Gastrocnemius medialis (tissue), 4 donors: ENCODE measurements around the gene GSG1L.

Source experiments
- POLR2A ChIP-seq, 2 donors: fragments of 450-650 bp; IDR thresholded peaks; one replicate each; pipeline ENCODE4 v1.6.1; 2017; ENCODE audit warnings: antibody characterized with exemption in 2 of 2, mild to moderate bottlenecking in 2 of 2, moderate library complexity in 2 of 2
- TF ChIP-seq, protein P1 (sequence below), 5 experiments: fragments of 450-650 bp in 3 of 5; fragments of 200-600 bp in 2 of 5; sonication (generic) in 2 of 5; IDR thresholded peaks in 4 of 5; conservative IDR thresholded peaks in 1 of 5; 1 replicate in 4 of 5; 2 replicates in 1 of 5; pipeline ENCODE4 v1.5.1; 2016 to 2019; ENCODE audit warnings: antibody characterized with exemption in 5 of 5, mild to moderate bottlenecking in 3 of 5, moderate library complexity in 3 of 5

DNA sequence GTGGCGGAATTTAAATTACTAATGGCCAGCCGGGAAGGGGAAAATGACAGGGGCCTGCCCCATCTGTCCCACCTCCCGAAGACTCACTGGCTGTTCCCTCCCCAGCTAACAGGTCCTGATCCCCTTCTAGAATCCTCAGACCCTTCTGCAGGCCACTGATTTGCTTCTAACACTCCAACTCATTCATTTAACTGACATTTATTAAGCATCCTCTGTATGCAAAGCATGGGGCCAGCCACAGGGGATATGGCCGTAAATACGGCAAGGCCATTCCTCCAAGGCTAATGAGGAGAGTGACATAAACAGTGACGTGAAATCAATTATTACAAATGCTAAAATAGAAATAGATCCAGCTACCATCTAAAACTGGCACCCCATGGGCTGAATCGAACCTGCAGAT is 195.3 kb downstream of the GSG1L start:
- TF ChIP-seq POLR2A (IDR thresholded peaks at IDR 0.05), result no peak
- TF ChIP-seq, protein P1, sequence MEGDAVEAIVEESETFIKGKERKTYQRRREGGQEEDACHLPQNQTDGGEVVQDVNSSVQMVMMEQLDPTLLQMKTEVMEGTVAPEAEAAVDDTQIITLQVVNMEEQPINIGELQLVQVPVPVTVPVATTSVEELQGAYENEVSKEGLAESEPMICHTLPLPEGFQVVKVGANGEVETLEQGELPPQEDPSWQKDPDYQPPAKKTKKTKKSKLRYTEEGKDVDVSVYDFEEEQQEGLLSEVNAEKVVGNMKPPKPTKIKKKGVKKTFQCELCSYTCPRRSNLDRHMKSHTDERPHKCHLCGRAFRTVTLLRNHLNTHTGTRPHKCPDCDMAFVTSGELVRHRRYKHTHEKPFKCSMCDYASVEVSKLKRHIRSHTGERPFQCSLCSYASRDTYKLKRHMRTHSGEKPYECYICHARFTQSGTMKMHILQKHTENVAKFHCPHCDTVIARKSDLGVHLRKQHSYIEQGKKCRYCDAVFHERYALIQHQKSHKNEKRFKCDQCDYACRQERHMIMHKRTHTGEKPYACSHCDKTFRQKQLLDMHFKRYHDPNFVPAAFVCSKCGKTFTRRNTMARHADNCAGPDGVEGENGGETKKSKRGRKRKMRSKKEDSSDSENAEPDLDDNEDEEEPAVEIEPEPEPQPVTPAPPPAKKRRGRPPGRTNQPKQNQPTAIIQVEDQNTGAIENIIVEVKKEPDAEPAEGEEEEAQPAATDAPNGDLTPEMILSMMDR (IDR thresholded peaks at IDR 0.05 in 4 of 5, conservative IDR thresholded peaks at IDR 0.05 in 1 of 5), result no peak
